ENCODE results near the gene PPIG.
"Not testable (repeated sequence)": the region's sequence is repeated elsewhere in the genome, so short reads cannot be mapped to it uniquely, and the experiment has no call there.

Gene PPIG

GRCh38 chr2:169590804-169591203, 6.7 kb downstream of the PPIG start:
- Histone ChIP-seq H3K4me1 (ENCODE audit: low read length) (peaks cover 8% of the 10 kb centered on the region), H3K4me2 (ENCODE audit: low read length) (no peak overlapping the region), H4K20me1 (ENCODE audit: insufficient read depth, low read length) (peaks cover 31% of the 10 kb centered on the region), H3K27me3 (ENCODE audit: low read depth, low read length) (no peaks in the 10 kb centered on the region), H2AFZ (ENCODE audit: low read depth, low read length) (no peak overlapping the region), H3K27ac (ENCODE audit: low read length) (no peak overlapping the region), H3K9ac (ENCODE audit: low read length) (no peak overlapping the region), H3K9me3 (ENCODE audit: insufficient read depth, low read length) (no peaks in the 10 kb centered on the region), H3K79me2 (ENCODE audit: low read length) (peaks cover 100% of the 10 kb centered on the region), H3K4me3 (ENCODE audit: low read length) (no peak overlapping the region), H3K36me3 (replicated peaks; ENCODE audit: low read depth, low read length) (peaks cover 13% of the 10 kb centered on the region)
- TF ChIP-seq CTCF (IDR thresholded peaks at IDR 0.05; ENCODE audit: low read depth, low read length) (no peak), EZH2phosphoT487 (IDR thresholded peaks at IDR 0.05; ENCODE audit: low read depth) (no peak)

GRCh38 chr2:169596546-169596945, 12.4 kb downstream of the PPIG start:
- not testable (repeated sequence) for H3K4me3 ChIP-seq (ENCODE audit: low read length); H3K36me3 ChIP-seq (replicated peaks; ENCODE audit: low read depth, low read length); H3K27me3 ChIP-seq (ENCODE audit: low read depth, low read length); H2AFZ ChIP-seq (ENCODE audit: low read depth, low read length); H3K27ac ChIP-seq (ENCODE audit: low read length); H3K4me2 ChIP-seq (ENCODE audit: low read length); H3K9me3 ChIP-seq (ENCODE audit: insufficient read depth, low read length); H3K4me1 ChIP-seq (ENCODE audit: low read length); H3K9ac ChIP-seq (ENCODE audit: low read length)
- H4K20me1 ChIP-seq (ENCODE audit: insufficient read depth, low read length), result peaks cover 23% of the 10 kb centered on the region
- peaks cover 99% of the 10 kb centered on the region for H3K79me2 ChIP-seq (ENCODE audit: low read length)

GRCh38 chr2:169598982-169599381, 14.8 kb downstream of the PPIG start:
- Histone ChIP-seq H3K27me3 (ENCODE audit: low read depth, low read length) (no peaks in the 10 kb centered on the region), H2AFZ (ENCODE audit: low read depth, low read length) (no peak overlapping the region), H3K9me3 (ENCODE audit: insufficient read depth, low read length) (no peaks in the 10 kb centered on the region), H3K79me2 (ENCODE audit: low read length) (peaks cover 98% of the 10 kb centered on the region), H3K4me3 (ENCODE audit: low read length) (no peak overlapping the region), H3K4me2 (ENCODE audit: low read length) (no peak overlapping the region), H3K4me1 (ENCODE audit: low read length) (no peaks in the 10 kb centered on the region), H3K36me3 (replicated peaks; ENCODE audit: low read depth, low read length) (peaks cover 2% of the 10 kb centered on the region), H4K20me1 (ENCODE audit: insufficient read depth, low read length) (peaks cover 24% of the 10 kb centered on the region), H3K9ac (ENCODE audit: low read length) (no peak overlapping the region), H3K27ac (ENCODE audit: low read length) (no peak overlapping the region)
- TF ChIP-seq EZH2phosphoT487 (IDR thresholded peaks at IDR 0.05; ENCODE audit: low read depth) (no peak), CTCF (IDR thresholded peaks at IDR 0.05; ENCODE audit: low read depth, low read length) (no peak)

- Histone ChIP-seq H2AFZ (ENCODE audit: low read depth, low read length) (no peak overlapping the region), H3K27ac (ENCODE audit: low read length) (no peak overlapping the region), H4K20me1 (ENCODE audit: insufficient read depth, low read length) (peaks cover 24% of the 10 kb centered on the region), H3K9ac (ENCODE audit: low read length) (no peak overlapping the region), H3K27me3 (ENCODE audit: low read depth, low read length) (no peaks in the 10 kb centered on the region), H3K4me3 (ENCODE audit: low read length) (no peak overlapping the region), H3K36me3 (replicated peaks; ENCODE audit: low read depth, low read length) (peaks cover 7% of the 10 kb centered on the region), H3K79me2 (ENCODE audit: low read length) (peaks cover 98% of the 10 kb centered on the region), H3K9me3 (ENCODE audit: insufficient read depth, low read length) (no peaks in the 10 kb centered on the region), H3K4me2 (ENCODE audit: low read length) (no peak overlapping the region), H3K4me1 (ENCODE audit: low read length) (no peaks in the 10 kb centered on the region)
- no peak for TF ChIP-seq CTCF (IDR thresholded peaks at IDR 0.05; ENCODE audit: low read depth, low read length)
- no peak for TF ChIP-seq EZH2phosphoT487 (IDR thresholded peaks at IDR 0.05; ENCODE audit: low read depth)
These were observed 15.4 kb downstream of the PPIG start for GRCh38 chr2:169599568-169599967.

GRCh38 chr2:169609264-169609663, 25.1 kb downstream of the PPIG start:
- H3K4me1 ChIP-seq (ENCODE audit: low read length), result no peaks in the 10 kb centered on the region
- no peak overlapping the region for H3K4me2 ChIP-seq (ENCODE audit: low read length)
- no peak overlapping the region for H3K27ac ChIP-seq (ENCODE audit: low read length)
- no peaks in the 10 kb centered on the region for H4K20me1 ChIP-seq (ENCODE audit: insufficient read depth, low read length)
- H3K36me3 ChIP-seq (replicated peaks; ENCODE audit: low read depth, low read length), result peaks cover 52% of the 10 kb centered on the region
- no peak overlapping the region for H2AFZ ChIP-seq (ENCODE audit: low read depth, low read length)
- H3K27me3 ChIP-seq (ENCODE audit: low read depth, low read length), result no peaks in the 10 kb centered on the region
- H3K9ac ChIP-seq (ENCODE audit: low read length), result no peak overlapping the region
- TF ChIP-seq EZH2phosphoT487 (IDR thresholded peaks at IDR 0.05; ENCODE audit: low read depth) (no peak), CTCF (IDR thresholded peaks at IDR 0.05; ENCODE audit: low read depth, low read length) (no peak)
- H3K9me3 ChIP-seq (ENCODE audit: insufficient read depth, low read length), result no peaks in the 10 kb centered on the region
- H3K79me2 ChIP-seq (ENCODE audit: low read length), result 0 out of 2 replicates have a peak, but pooled peaks cover 4% of the 10 kb centered on the region
- H3K4me3 ChIP-seq (ENCODE audit: low read length), result no peak overlapping the region

Measured in OCI-LY3 (cell line).